Spleen (tissue), 11 donors: ENCODE data around the gene NANOS3. TPM values are rescaled to one million over a fixed set of nuclear protein-coding genes. Genes with fewer than 3 reads are reported as not detected.

Source experiments
- DNase-seq: peaks from one replicate; pipeline ENCODE4 v3.0.0-alpha.2; 2020
- H3K27ac ChIP-seq, 8 donors: fragments of 200-600 bp; sonication (generic) in 7 of 8; 1 replicate in 4 of 8; 2 replicates in 4 of 8; pipeline versions ENCODE4 v1.5.0 to v1.8.0; 2016 to 2021; ENCODE audit warnings: inconsistent platforms in 4 of 8, mild to moderate bottlenecking in 4 of 8, moderate library complexity in 1 of 8
- H3K27me3 ChIP-seq, 7 donors: fragments of 200-600 bp; sonication (generic) in 6 of 7; replicated peaks in 1 of 7; 1 replicate in 4 of 7; 2 replicates in 3 of 7; pipeline versions ENCODE4 v1.5.0 to v1.8.0; 2016 to 2021; ENCODE audit warnings: inconsistent platforms in 3 of 7, mild to moderate bottlenecking in 1 of 7
- H3K36me3 ChIP-seq, 6 donors: fragments of 200-600 bp; sonication (generic) in 5 of 6; 1 replicate in 4 of 6; 2 replicates in 2 of 6; pipeline versions ENCODE4 v1.5.0 to v1.8.0; 2016 to 2021; ENCODE audit warnings: inconsistent platforms in 2 of 6
- H3K4me1 ChIP-seq, 6 donors: fragments of 200-600 bp; sonication (generic) in 5 of 6; 1 replicate in 3 of 6; 2 replicates in 3 of 6; pipeline versions ENCODE4 v1.5.0 to v1.8.0; 2016 to 2021; ENCODE audit warnings: inconsistent platforms in 3 of 6
- H3K4me3 ChIP-seq, 8 donors: fragments of 200-600 bp; sonication (generic) in 7 of 8; 1 replicate in 4 of 8; 2 replicates in 4 of 8; pipeline versions ENCODE4 v1.5.0 to v1.8.0; 2016 to 2021; ENCODE audit warnings: inconsistent platforms in 4 of 8, mild to moderate bottlenecking in 4 of 8, moderate library complexity in 2 of 8
- H3K9me3 ChIP-seq, 8 donors: fragments of 200-600 bp; sonication (generic) in 7 of 8; 1 replicate in 4 of 8; 2 replicates in 4 of 8; pipeline versions ENCODE4 v1.5.0 to v1.8.0; 2016 to 2021; ENCODE audit warnings: inconsistent platforms in 4 of 8
- POLR2A ChIP-seq, 3 donors: fragments of 450-650 bp; IDR thresholded peaks; one replicate each; pipeline ENCODE4 v1.5.1; 2017; ENCODE audit warnings: antibody characterized with exemption in 3 of 3, mild to moderate bottlenecking in 1 of 3
- POLR2AphosphoS5 ChIP-seq, 3 donors: sonication (generic); formaldehyde crosslinking; IDR thresholded peaks; one replicate each; pipeline ENCODE4 v1.5.1; 2017; ENCODE audit warnings: antibody characterized with exemption in 3 of 3
- WGBS, 5 donors: extraction: QIAGEN DNeasy Blood & Tissue Kit in 3 of 5; methylation state at CpG; one replicate each; pipeline versions ENCODE4 v1.1.5 to v1.1.7; 2013 to 2018; 5-methylcytosine and 5-hydroxymethylcytosine counted together
- intact Hi-C: fragments of 100-400 bp; cut with DNase I; formaldehyde crosslinking; loops from one replicate; pipeline ENCODE4 v1.15.0; 2023; ENCODE audit warnings: low total_unique reads
- polyA plus RNA-seq, 3 donors: library from polyadenylated mRNA; stranded (reverse); fragments of 200-250 nt; gene quantifications; one replicate each; pipeline ENCODE4 v1.2.1, GENCODE V29; 2013
- total RNA-seq, 7 donors: library from RNA; depleted of rRNA in 3 of 7; stranded (reverse); fragments of >200 nt in 3 of 7; fragmentation: NEBNext Ultra II Directional in 4 of 7; extraction: Animal tissue kit (Norgen Biotek cat#: 25700) in 4 of 7; gene quantifications; one replicate each; pipeline versions ENCODE4 v1.1.0 to v1.2.1, GENCODE V29; 2016 to 2021
- TF ChIP-seq, protein P1 (sequence below), 11 experiments: fragments of 200-600 bp in 7 of 11; fragments of 450-650 bp in 4 of 11; sonication (generic) in 4 of 11; IDR thresholded peaks in 8 of 11; conservative IDR thresholded peaks in 3 of 11; 1 replicate in 7 of 11; 2 replicates in 4 of 11; pipeline versions ENCODE4 v1.4.0 to v1.8.0; 2016 to 2021; ENCODE audit warnings: antibody characterized with exemption in 11 of 11, inconsistent platforms in 4 of 11, mild to moderate bottlenecking in 1 of 11
- donor health status: healthy with polysubstance abuse.
- donor health status: DM: no; HTN: no; CAD: no; lungs with moderate emphysema.
- donor health status: DM: no; HTN: no; CAD: no.
- donor health status: Bipolar disorder and iron deficiency.
- donor health status: healthy.
- donor health status: DM: no; HTN: no; CAD: no.
- donor health status: DM: yes; HTN: yes; CAD: no.

Gene NANOS3
- total and polyA plus RNA-seq, 10 donors: 0.42 to 0.99 (median 0.52) TPM; not detected in 7

- Histone ChIP-seq H3K36me3 (no peaks in the 10 kb centered on the region), H3K9me3 (no peaks in the 10 kb centered on the region), H3K27ac (peak overlapping the region; percentile 48 to 87 (median 76)), H3K27me3 (peaks cover 0 to 6% (median 0%) of the 10 kb centered on the region in 7 donors), H3K4me3 (peak overlapping the region in 3 of 8 donors; percentile 14 to 54 (median 19)), H3K4me1 (peaks cover 22 to 57% (median 37%) of the 10 kb centered on the region in 6 donors)
- intact Hi-C loops: loop anchor here (5.0 to 10.0 kb wide), 2 partner anchors 164 to 192 kb away; partner anchors contain the start of gene MISP3
- DNase-seq: peak; percentile 100
- WGBS, 5 donors: 5 to 7% (median 5%) methylated on average over 23 to 34 of the region's 34 CpGs
- TF ChIP-seq, protein P1, sequence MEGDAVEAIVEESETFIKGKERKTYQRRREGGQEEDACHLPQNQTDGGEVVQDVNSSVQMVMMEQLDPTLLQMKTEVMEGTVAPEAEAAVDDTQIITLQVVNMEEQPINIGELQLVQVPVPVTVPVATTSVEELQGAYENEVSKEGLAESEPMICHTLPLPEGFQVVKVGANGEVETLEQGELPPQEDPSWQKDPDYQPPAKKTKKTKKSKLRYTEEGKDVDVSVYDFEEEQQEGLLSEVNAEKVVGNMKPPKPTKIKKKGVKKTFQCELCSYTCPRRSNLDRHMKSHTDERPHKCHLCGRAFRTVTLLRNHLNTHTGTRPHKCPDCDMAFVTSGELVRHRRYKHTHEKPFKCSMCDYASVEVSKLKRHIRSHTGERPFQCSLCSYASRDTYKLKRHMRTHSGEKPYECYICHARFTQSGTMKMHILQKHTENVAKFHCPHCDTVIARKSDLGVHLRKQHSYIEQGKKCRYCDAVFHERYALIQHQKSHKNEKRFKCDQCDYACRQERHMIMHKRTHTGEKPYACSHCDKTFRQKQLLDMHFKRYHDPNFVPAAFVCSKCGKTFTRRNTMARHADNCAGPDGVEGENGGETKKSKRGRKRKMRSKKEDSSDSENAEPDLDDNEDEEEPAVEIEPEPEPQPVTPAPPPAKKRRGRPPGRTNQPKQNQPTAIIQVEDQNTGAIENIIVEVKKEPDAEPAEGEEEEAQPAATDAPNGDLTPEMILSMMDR (IDR thresholded peaks at IDR 0.05 in 8 of 11, conservative IDR thresholded peaks at IDR 0.05 in 3 of 11): peak; percentile 99 to 100 (median 100)
- TF ChIP-seq POLR2A (IDR thresholded peaks at IDR 0.05) (no peak), POLR2AphosphoS5 (IDR thresholded peaks at IDR 0.05) (peak; percentile 75 to 89 (median 79))
Measured at GRCh38 chr19:13880059-13881043, 3.4 kb downstream of the NANOS3 start.

GRCh38 chr19:13881251-13881691 is 4.3 kb downstream of the NANOS3 start:
- TF ChIP-seq POLR2A (IDR thresholded peaks at IDR 0.05): no peak
- TF ChIP-seq POLR2AphosphoS5 (IDR thresholded peaks at IDR 0.05): no peak
- TF ChIP-seq, protein P1 (IDR thresholded peaks at IDR 0.05 in 8 of 11, conservative IDR thresholded peaks at IDR 0.05 in 3 of 11): no peak
- Histone ChIP-seq H3K4me1 (peaks cover 22 to 66% (median 37%) of the 10 kb centered on the region in 6 donors), H3K9me3 (no peaks in the 10 kb centered on the region), H3K36me3 (no peaks in the 10 kb centered on the region), H3K4me3 (peak overlapping the region in 1 of 8 donors; percentile 13), H3K27ac (peak overlapping the region; percentile 13 to 87 (median 71)), H3K27me3 (peaks cover 0 to 6% (median 0%) of the 10 kb centered on the region in 7 donors)
- 18 to 25% (median 22%) methylated on average over 12 of the region's 12 CpGs for WGBS, 5 donors
- intact Hi-C loops: loop anchor here (5.0 to 10.0 kb wide), 2 partner anchors 164 to 191 kb away; partner anchors contain the start of gene MISP3
- no peak for DNase-seq

DNA sequence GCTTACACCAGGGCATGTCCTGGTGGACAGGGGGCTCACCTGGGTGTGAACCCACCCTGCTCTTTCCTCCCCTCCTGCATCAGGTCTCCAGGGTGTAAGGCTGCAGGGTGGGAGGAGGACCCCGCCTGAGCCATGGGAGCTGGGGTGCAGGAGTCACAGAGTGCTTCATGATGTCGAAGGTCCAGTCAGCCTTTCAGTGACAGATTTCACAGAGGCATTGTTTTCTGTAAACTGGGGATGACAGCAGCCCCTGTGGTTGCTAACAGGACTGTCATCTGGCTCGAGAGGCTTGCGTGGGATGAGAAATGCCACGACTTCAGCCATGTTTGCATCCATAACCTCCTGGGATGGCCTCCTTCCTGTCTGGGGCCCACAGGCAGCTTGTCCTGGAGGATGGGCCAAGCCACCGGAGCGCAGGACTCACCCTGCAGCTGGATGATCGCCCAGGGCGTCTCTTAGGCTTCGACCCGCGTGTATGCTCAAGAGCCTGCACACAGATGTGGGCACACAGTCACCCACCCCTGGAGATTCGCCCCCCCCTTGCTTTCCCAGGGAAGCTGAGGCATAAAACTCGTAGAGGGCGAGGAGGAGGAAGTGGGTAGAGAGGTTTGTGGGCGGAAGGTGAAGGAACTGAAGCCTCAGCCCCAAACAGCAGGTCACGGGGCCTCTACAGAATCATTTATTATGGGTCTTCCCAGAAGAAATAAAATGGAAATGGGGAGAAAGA is 4.9 kb downstream of the NANOS3 start:
- no peaks in the 10 kb centered on the region for H3K9me3 ChIP-seq
- H3K36me3 ChIP-seq: no peaks in the 10 kb centered on the region
- intact Hi-C loops: loop anchor here (5.0 to 10.0 kb wide), 2 partner anchors 163 to 190 kb away; partner anchors contain the start of gene MISP3
- H3K4me3 ChIP-seq: peak overlapping the region in 1 of 8 donors; percentile 13
- peaks cover 0 to 3% (median 0%) of the 10 kb centered on the region in 7 donors for H3K27me3 ChIP-seq
- TF ChIP-seq POLR2AphosphoS5 (IDR thresholded peaks at IDR 0.05) (peak in 2 of 3 donors; percentile 8 to 23), POLR2A (IDR thresholded peaks at IDR 0.05) (no peak)
- TF ChIP-seq, protein P1 (IDR thresholded peaks at IDR 0.05 in 8 of 11, conservative IDR thresholded peaks at IDR 0.05 in 3 of 11): no peak
- H3K27ac ChIP-seq: peak overlapping the region; percentile 13 to 87 (median 71)
- peaks cover 22 to 72% (median 37%) of the 10 kb centered on the region in 6 donors for H3K4me1 ChIP-seq
- no peak for DNase-seq
- whole genome bisulfite sequencing, 5 donors: 15 to 30% (median 22%) methylated on average over 15 to 17 of the region's 17 CpGs
